Esophagus squamous epithelium (tissue), 5 donors: ENCODE data around the gene CACNA2D2. TPM values are rescaled to one million over a fixed set of nuclear protein-coding genes. Genes with fewer than 3 reads are reported as not detected.

Source experiments
- DNase-seq: peaks from one replicate; lab custom pipeline; 2025; lab: John Stamatoyannopoulos, UW
- H3K27ac ChIP-seq, 4 donors: fragments of 200-600 bp; sonication (generic); one replicate each; pipeline ENCODE4 v1.5.1; 2016 to 2019; ENCODE audit warnings: mild to moderate bottlenecking in 1 of 4
- H3K27me3 ChIP-seq, 4 donors: fragments of 200-600 bp; sonication (generic); 1 replicate in 3 of 4; 2 replicates in 1 of 4; pipeline versions ENCODE4 v1.5.1 to v1.6.0; 2017 to 2021; ENCODE audit warnings: antibody characterized with exemption in 1 of 4
- H3K36me3 ChIP-seq, 3 donors: fragments of 200-600 bp; sonication (generic); one replicate each; pipeline ENCODE4 v1.5.1; 2016 to 2019
- H3K4me1 ChIP-seq, 3 donors: fragments of 200-600 bp; sonication (generic); one replicate each; pipeline ENCODE4 v1.5.1; 2017 to 2019
- H3K4me3 ChIP-seq, 4 donors: fragments of 200-600 bp; sonication (generic); 1 replicate in 3 of 4; 2 replicates in 1 of 4; pipeline ENCODE4 v1.5.1; 2016 to 2019; ENCODE audit warnings: mild to moderate bottlenecking in 2 of 4, moderate library complexity in 1 of 4
- H3K9me3 ChIP-seq, 3 donors: fragments of 200-600 bp; sonication (generic); one replicate each; pipeline ENCODE4 v1.5.1; 2016 to 2019
- POLR2A ChIP-seq, 4 donors: fragments of 450-650 bp; IDR thresholded peaks; one replicate each; pipeline ENCODE4 v1.6.1; 2017; ENCODE audit warnings: antibody characterized with exemption in 4 of 4, mild to moderate bottlenecking in 4 of 4, moderate library complexity in 3 of 4
- WGBS, 2 donors: methylation state at CpG; one replicate each; pipeline ENCODE4 v1.1.5; 2018; 5-methylcytosine and 5-hydroxymethylcytosine counted together
- intact Hi-C: fragments of 100-400 bp; cut with DNase I; formaldehyde crosslinking; loops from one replicate; pipeline ENCODE4 v1.15.0; 2022
- total RNA-seq, 4 donors: library from RNA; depleted of rRNA; stranded (reverse); fragments of >200 nt; gene quantifications; one replicate each; pipeline ENCODE4 v1.1.0, GENCODE V29; 2016
- TF ChIP-seq, protein P1 (sequence below), 6 experiments: fragments of 450-650 bp in 4 of 6; fragments of 200-600 bp in 2 of 6; sonication (generic) in 2 of 6; IDR thresholded peaks; one replicate each; pipeline ENCODE4 v1.5.1; 2016 to 2019; ENCODE audit warnings: antibody characterized with exemption in 6 of 6, mild to moderate bottlenecking in 4 of 6, moderate library complexity in 4 of 6
- donor health status: DM: yes; HTN: yes; CAD: no.

CACNA2D2 gene
- total RNA-seq, 4 donors from 2014 or later = 0.18 to 0.57 (median 0.35) TPM; not detected in 1

DNA sequence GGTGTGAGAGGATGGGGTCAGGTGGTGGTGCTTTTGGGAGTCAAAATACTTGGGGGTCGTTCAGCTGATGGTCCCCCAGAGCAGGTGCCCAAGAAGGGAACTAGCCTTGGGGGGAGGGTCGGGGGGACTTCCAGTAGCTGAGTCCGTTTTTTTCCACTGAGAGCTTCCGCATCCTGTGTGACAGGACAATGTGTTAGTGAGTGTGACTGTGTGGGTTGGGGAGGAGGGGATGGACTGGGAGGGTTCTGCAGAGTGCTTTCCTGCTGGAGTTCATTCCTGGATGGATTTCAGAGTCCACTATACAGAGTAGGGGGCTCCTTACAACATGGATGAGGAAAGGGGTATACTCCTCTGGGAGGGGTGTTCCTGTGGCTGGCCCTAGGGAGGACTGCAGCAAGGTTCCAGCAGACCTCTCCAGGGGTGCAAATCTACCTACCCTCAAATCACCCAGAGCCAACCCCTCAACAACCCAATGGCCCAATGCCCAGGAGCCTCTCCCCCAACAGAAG is 180.3 kb downstream of the CACNA2D2 start:
- Histone ChIP-seq H3K36me3 (peaks cover 0 to 40% (median 2%) of the 10 kb centered on the region in 3 donors), H3K4me1 (peaks cover 56 to 91% (median 57%) of the 10 kb centered on the region in 3 donors), H3K4me3 (peak overlapping the region in 1 of 4 donors; percentile 98), H3K27ac (peak overlapping the region; percentile 90 to 98 (median 96)), H3K27me3 (no peaks in the 10 kb centered on the region), H3K9me3 (no peaks in the 10 kb centered on the region)
- whole genome bisulfite sequencing, 2 donors = 29 to 60% methylated on average over 4 of the region's 4 CpGs
- DNase-seq = no peak
- intact Hi-C loops = loop anchor here (10.0 kb wide), 1 partner anchor 48 kb away; the partner anchor contains the start of gene LSMEM2
- TF ChIP-seq POLR2A (IDR thresholded peaks at IDR 0.05) = no peak
- TF ChIP-seq, protein P1, sequence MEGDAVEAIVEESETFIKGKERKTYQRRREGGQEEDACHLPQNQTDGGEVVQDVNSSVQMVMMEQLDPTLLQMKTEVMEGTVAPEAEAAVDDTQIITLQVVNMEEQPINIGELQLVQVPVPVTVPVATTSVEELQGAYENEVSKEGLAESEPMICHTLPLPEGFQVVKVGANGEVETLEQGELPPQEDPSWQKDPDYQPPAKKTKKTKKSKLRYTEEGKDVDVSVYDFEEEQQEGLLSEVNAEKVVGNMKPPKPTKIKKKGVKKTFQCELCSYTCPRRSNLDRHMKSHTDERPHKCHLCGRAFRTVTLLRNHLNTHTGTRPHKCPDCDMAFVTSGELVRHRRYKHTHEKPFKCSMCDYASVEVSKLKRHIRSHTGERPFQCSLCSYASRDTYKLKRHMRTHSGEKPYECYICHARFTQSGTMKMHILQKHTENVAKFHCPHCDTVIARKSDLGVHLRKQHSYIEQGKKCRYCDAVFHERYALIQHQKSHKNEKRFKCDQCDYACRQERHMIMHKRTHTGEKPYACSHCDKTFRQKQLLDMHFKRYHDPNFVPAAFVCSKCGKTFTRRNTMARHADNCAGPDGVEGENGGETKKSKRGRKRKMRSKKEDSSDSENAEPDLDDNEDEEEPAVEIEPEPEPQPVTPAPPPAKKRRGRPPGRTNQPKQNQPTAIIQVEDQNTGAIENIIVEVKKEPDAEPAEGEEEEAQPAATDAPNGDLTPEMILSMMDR (IDR thresholded peaks at IDR 0.05) = no peak

DNA sequence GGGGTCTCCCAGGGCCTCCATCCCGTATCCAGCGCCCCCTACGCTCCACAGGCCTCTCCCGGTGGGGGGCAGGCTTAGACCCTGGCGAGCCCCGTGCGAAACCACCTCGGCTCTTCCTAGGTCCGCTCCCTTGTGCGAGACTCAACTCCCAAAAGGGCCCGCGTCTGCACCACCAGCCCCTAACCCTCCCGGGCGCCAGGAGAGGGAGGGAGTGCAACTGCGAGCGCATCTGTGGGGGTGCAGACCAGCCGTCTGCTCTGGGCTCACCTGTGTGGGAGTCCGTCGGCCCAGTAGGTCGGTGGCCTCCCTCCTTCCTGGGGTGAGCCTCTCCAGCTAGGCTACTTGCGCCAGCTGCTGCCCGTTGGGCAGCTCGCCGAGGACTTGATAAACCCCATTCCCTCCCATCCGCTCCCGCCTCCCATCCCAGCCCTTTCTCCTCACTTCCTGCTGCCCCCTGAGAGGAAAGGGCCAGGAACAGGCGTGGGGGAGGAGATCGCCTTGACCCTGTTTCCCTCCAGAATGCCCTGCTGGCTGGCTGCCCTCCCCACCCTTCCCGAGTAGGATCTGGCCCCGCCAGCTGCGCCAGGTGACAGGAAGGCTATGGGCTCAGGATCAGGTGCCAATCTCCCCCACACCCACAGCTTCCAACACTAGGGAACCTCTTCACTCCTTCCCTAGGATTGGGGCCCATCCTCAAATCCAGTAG is 180.9 kb downstream of the CACNA2D2 start, which contains the start of gene HYAL2:
Gene HYAL2 (minus strand): TSS at position 360 of the 706 bp plus-strand sequence. CDS start 2,256 bp downstream, outside the sequence.
- no peak for DNase-seq
- WGBS, 2 donors = 44 to 50% methylated on average over 6 to 8 of the region's 31 CpGs
- Histone ChIP-seq H3K9me3 (no peaks in the 10 kb centered on the region), H3K27me3 (no peaks in the 10 kb centered on the region), H3K27ac (peak within 1 kb of the TSS; percentile 90 to 98 (median 96)), H3K4me3 (peak within 1 kb of the TSS; percentile 71 to 98 (median 82)), H3K4me1 (peaks cover 61 to 93% (median 62%) of the 10 kb centered on the region in 3 donors), H3K36me3 (peaks cover 0 to 46% (median 8%) of the 10 kb centered on the region in 3 donors)
- TF ChIP-seq, protein P1 (IDR thresholded peaks at IDR 0.05) = no peak
- TF ChIP-seq POLR2A (IDR thresholded peaks at IDR 0.05) = peak in 2 of 4 donors; percentile 5 to 10
- intact Hi-C loops = loop anchor here (10.0 kb wide), 1 partner anchor 48 kb away; the partner anchor contains the start of gene LSMEM2

DNA sequence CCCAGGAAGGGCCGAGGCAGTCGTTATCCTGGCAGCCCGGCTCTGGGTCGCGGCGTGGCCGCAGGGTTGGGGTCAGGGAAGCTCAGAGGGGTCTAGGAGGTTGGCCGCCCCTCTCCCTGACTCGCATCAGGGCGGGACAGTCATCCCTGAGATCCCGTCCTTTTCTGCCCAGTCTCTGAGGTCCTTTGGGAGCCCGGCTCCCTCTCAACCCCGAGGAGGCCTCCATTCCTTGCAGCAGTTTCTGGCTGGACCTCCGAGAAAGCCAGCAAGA is 181.4 kb downstream of the CACNA2D2 start:
- TF ChIP-seq, protein P1 (IDR thresholded peaks at IDR 0.05) = no peak
- 22 to 30% methylated on average over 4 to 11 of the region's 14 CpGs for WGBS, 2 donors
- no peak for DNase-seq
- H3K4me1 ChIP-seq = peaks cover 61 to 93% (median 62%) of the 10 kb centered on the region in 3 donors
- intact Hi-C loops = loop anchor here (10.0 kb wide), 1 partner anchor 47 kb away; the partner anchor contains the start of gene LSMEM2
- H3K4me3 ChIP-seq = peak overlapping the region; percentile 71 to 98 (median 82)
- no peaks in the 10 kb centered on the region for H3K9me3 ChIP-seq
- H3K27me3 ChIP-seq = no peaks in the 10 kb centered on the region
- peak overlapping the region; percentile 90 to 98 (median 96) for H3K27ac ChIP-seq
- H3K36me3 ChIP-seq = peaks cover 0 to 51% (median 11%) of the 10 kb centered on the region in 3 donors

DNA sequence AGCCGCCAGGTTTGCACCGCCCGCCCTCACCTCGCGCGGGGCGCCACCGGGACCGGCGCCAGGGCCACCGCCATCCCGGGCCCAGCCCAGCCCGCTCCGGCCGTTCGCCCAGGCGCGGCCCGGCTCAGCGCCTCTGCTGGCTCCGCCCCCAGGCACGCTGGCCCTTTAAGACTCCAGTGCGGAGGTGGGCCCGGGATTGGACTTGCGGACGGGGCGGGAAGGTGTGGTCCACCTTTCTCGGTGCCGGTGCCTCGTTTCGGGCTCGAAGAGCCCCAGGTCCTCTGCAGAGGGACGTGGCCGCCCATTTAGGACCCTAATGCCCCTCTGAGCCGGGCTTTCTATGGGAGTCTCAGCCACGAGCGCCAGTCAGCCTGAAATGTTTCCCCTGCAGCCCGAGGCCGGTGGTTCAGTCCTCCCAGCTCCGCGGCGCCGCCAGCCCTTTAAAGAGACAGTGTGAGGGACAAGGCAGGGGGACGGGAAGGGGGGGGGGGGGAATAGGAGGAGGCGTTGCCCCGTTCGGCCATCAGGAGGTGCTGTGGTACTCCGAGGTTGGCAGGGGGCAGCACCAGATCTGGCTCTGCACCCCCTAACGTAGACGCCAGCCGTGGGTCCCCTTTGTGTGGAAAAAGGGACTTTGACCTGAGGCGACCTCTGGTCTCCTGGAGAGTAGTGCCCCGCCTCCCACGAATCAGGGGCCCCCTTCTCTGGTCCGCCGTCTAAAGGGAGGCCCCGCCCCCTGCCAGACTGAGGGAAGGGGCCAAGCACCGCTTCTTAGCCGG is 181.9 kb downstream of the CACNA2D2 start:
- Histone ChIP-seq H3K4me3 (peak overlapping the region; percentile 71 to 98 (median 82)), H3K9me3 (no peaks in the 10 kb centered on the region), H3K4me1 (peaks cover 60 to 93% (median 60%) of the 10 kb centered on the region in 3 donors), H3K36me3 (peaks cover 0 to 49% (median 11%) of the 10 kb centered on the region in 3 donors), H3K27me3 (no peaks in the 10 kb centered on the region), H3K27ac (peak overlapping the region; percentile 90 to 98 (median 96))
- DNase-seq = peak; percentile 67
- WGBS, 2 donors = 0% methylated on average over 5 of the region's 59 CpGs; no CpG with 5 or more reads in 1 of the 2 donors
- intact Hi-C loops = loop anchor here (10.0 kb wide), 1 partner anchor 47 kb away; the partner anchor contains the start of gene LSMEM2
- TF ChIP-seq POLR2A (IDR thresholded peaks at IDR 0.05) = peak in 2 of 4 donors; percentile 50 to 61
- TF ChIP-seq, protein P1 (IDR thresholded peaks at IDR 0.05) = peak; percentile 20 to 53 (median 28)
